Activated CD8-positive, alpha-beta T cell treated with anti-CD3 and anti-CD28 coated beads for 36 hours (primary cell): ENCODE measurements around the gene RALBP1. TPM values are rescaled to one million over a fixed set of nuclear protein-coding genes. Genes with fewer than 3 reads are reported as not detected.

ENCODE experiments used
- ATAC-seq: fragments of 200-7000 bp; cut with Tn5 transposase; one replicate; pipeline ENCODE4 v1.10.0; 2021; ENCODE audit warnings: mild to moderate bottlenecking, moderate library complexity
- CTCF ChIA-PET: fragments of 350-600 bp; sonication (Branson Sonifier 250); formaldehyde crosslinking; loops from one replicate; lab custom pipeline; 2021; ENCODE audit warnings: antibody characterized with exemption; lab: Charles Lee
- POLR2A ChIA-PET: fragments of 350-600 bp; sonication (Branson Sonifier 250); formaldehyde crosslinking; loops from one replicate; lab custom pipeline; 2021; ENCODE audit warnings: antibody characterized with exemption; lab: Charles Lee
- DNase-seq: peaks from one replicate; pipeline ENCODE4 v3.0.0-alpha.2; 2020
- H3K27ac Mint-ChIP-seq: one replicate; pipeline ENCODE4 v1.8.0; 2021; ENCODE audit warnings: mild to moderate bottlenecking, mixed read lengths
- H3K27me3 Mint-ChIP-seq: one replicate; pipeline ENCODE4 v1.8.0; 2021; ENCODE audit warnings: mixed read lengths
- H3K36me3 Mint-ChIP-seq: one replicate; pipeline ENCODE4 v1.8.0; 2021; ENCODE audit warnings: low read depth, mixed read lengths
- H3K4me1 Mint-ChIP-seq: one replicate; pipeline ENCODE4 v1.8.0; 2021; ENCODE audit warnings: low read depth, mixed read lengths
- H3K4me3 Mint-ChIP-seq: one replicate; pipeline ENCODE4 v1.8.0; 2021; ENCODE audit warnings: mild to moderate bottlenecking, moderate library complexity, mixed read lengths
- H3K9me3 Mint-ChIP-seq: one replicate; pipeline ENCODE4 v1.8.0; 2021; ENCODE audit warnings: mixed read lengths
- CTCF ChIP-seq: fragments of 200-600 bp; IDR thresholded peaks from one replicate; pipeline ENCODE4 v1.8.0; 2022; ENCODE audit warnings: antibody characterized with exemption, mild to moderate bottlenecking
- intact Hi-C: fragments of 100-400 bp; cut with micrococcal nuclease; formaldehyde crosslinking; loops from one replicate; pipeline ENCODE4 v1.10.0; 2022
- total RNA-seq, 2 experiments: library from RNA; stranded (reverse); gene quantifications; one replicate each; pipeline ENCODE4 v1.2.3, GENCODE V29; 2021

RALBP1 gene
- total RNA-seq, 2 experiments from 2014 or later = 47.8 to 50.2 TPM

DNA sequence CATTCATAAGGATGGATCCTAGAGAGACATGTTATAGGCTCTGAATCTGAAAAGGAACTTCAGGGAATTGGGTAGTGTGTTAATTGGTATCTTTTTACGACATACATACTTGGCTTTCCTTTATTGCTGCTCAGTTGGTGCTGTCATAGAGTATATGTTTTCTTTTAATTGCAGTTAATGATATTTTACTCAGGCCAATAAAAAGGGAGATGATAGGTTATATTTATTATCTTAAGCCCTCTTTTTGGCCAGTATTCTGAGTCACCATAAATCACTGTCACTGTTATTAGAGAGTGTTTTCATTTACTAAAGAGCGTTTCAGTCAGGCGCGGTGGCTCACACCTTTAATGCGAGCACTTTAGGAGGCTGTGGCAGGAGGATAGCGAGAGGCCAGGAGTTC is 47.6 kb downstream of the RALBP1 start:
- CTCF ChIA-PET = no interaction called here
- ATAC-seq (no peak), DNase-seq (no peak)
- Mint-ChIP-seq H3K4me1 (peaks cover 2% of the 10 kb centered on the region), H3K4me3 (no peak overlapping the region), H3K36me3 (peaks cover 24% of the 10 kb centered on the region), H3K9me3 (no peaks in the 10 kb centered on the region), H3K27me3 (no peaks in the 10 kb centered on the region), H3K27ac (no peak overlapping the region)
- intact Hi-C loops = no loop called here
- no peak for TF ChIP-seq CTCF
- POLR2A ChIA-PET = no interaction called here

GRCh38 chr18:9526458-9526857 is 51.1 kb downstream of the RALBP1 start:
- no peaks in the 10 kb centered on the region for H3K9me3 Mint-ChIP-seq
- no peak overlapping the region for H3K27ac Mint-ChIP-seq
- intact Hi-C loops = no loop called here
- TF ChIP-seq CTCF = no peak
- no peak overlapping the region for H3K4me3 Mint-ChIP-seq
- peaks cover 2% of the 10 kb centered on the region for H3K4me1 Mint-ChIP-seq
- ChIA-PET CTCF (interaction anchor here (2.1 kb wide), 1 partner anchor 10 kb away, joined by 7 read pairs; no protein-coding TSS in a partner anchor), POLR2A (no interaction called here)
- no peak for ATAC-seq
- H3K27me3 Mint-ChIP-seq = no peaks in the 10 kb centered on the region
- no peak for DNase-seq
- H3K36me3 Mint-ChIP-seq = peaks cover 31% of the 10 kb centered on the region

GRCh38 chr18:9530226-9531009 is 55.1 kb downstream of the RALBP1 start:
- ATAC-seq (no peak), DNase-seq (no peak)
- TF ChIP-seq CTCF = no peak
- H3K4me3 Mint-ChIP-seq = no peak overlapping the region
- no peaks in the 10 kb centered on the region for H3K27me3 Mint-ChIP-seq
- POLR2A ChIA-PET = no interaction called here
- CTCF ChIA-PET = no interaction called here
- no peak overlapping the region for H3K27ac Mint-ChIP-seq
- no peaks in the 10 kb centered on the region for H3K9me3 Mint-ChIP-seq
- H3K4me1 Mint-ChIP-seq = peaks cover 2% of the 10 kb centered on the region
- intact Hi-C loops = no loop called here
- peaks cover 42% of the 10 kb centered on the region for H3K36me3 Mint-ChIP-seq

DNA sequence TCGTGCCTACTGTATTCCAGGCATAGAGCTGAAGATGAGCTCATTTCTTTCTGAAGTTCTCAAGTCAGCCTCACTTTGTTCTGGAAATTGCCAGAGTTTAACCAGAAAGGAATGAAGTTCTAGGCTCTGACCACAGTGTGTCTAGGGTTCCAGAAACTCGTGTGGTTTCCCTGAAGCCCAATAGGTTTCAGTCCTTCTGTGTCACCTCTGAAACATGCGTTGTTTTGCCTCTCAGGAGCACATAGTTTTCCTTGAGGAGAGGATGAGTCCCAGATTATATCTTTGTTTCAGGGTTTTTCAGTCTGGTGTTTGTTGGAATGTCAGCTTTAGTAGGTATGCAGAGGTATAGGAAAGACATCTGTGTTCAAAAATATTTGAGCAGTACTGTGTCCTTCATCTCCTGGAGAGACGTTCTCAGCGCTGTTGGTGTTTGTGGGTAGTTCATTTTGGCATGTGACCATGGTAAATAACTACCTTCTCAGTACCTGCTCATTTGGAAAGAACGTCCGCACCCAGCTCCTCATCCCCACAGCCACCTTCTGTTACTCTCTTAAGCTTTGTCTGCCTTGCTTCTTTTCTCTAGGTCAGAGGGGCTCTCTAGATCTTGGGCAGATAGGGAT is 56.6 kb downstream of the RALBP1 start:
- TF ChIP-seq CTCF = no peak
- POLR2A ChIA-PET = no interaction called here
- Mint-ChIP-seq H3K9me3 (no peaks in the 10 kb centered on the region), H3K27ac (no peak overlapping the region), H3K4me1 (peaks cover 2% of the 10 kb centered on the region), H3K36me3 (peaks cover 46% of the 10 kb centered on the region), H3K4me3 (no peak overlapping the region), H3K27me3 (no peaks in the 10 kb centered on the region)
- ATAC-seq (no peak), DNase-seq (no peak)
- CTCF ChIA-PET = interaction anchor here (1.1 kb wide), 1 partner anchor 15 kb away, joined by 6 read pairs; no protein-coding TSS in a partner anchor
- intact Hi-C loops = no loop called here

GRCh38 chr18:9534844-9535243 is 59.5 kb downstream of the RALBP1 start:
- ATAC-seq = no peak
- Mint-ChIP-seq H3K4me3 (no peak overlapping the region), H3K4me1 (peaks cover 2% of the 10 kb centered on the region), H3K9me3 (no peaks in the 10 kb centered on the region), H3K36me3 (peaks cover 29% of the 10 kb centered on the region), H3K27me3 (no peaks in the 10 kb centered on the region), H3K27ac (no peak overlapping the region)
- DNase-seq = no peak
- POLR2A ChIA-PET = interaction anchor here (0.6 kb wide), 1 partner anchor 161 kb away, joined by 4 read pairs; no protein-coding TSS in a partner anchor
- CTCF ChIA-PET = no interaction called here
- intact Hi-C loops = no loop called here
- TF ChIP-seq CTCF = no peak
